Fibroblast of lung (primary cell): ENCODE data around the gene GBP7. TPM values are rescaled to one million over a fixed set of nuclear protein-coding genes. Genes with fewer than 3 reads are reported as not detected.

Experiments used
- DNase-seq, 2 donors: peaks; one replicate each; pipeline versions ENCODE4 v3.0.0 to v3.0.0-alpha.2; 2010; ENCODE audit warnings: low read depth in 2 of 2
- H2AFZ ChIP-seq: 2 replicates; pipeline ENCODE4 v1.5.1; 2012; ENCODE audit warnings: low read length, control low read depth, inconsistent platforms
- H3K27ac ChIP-seq: 2 replicates; pipeline ENCODE4 v1.5.1; 2011; ENCODE audit warnings: low read length, control low read depth; ENCODE audit not compliant: insufficient read depth
- H3K27me3 ChIP-seq: 2 replicates; pipeline ENCODE4 v1.5.1; 2011; ENCODE audit warnings: mild to moderate bottlenecking, low read length; ENCODE audit not compliant: control insufficient read depth, insufficient read depth
- H3K36me3 ChIP-seq: 2 replicates; pipeline ENCODE4 v1.5.1; 2011; ENCODE audit warnings: low read length; ENCODE audit not compliant: control insufficient read depth, insufficient read depth
- H3K4me1 ChIP-seq: 2 replicates; pipeline ENCODE4 v1.5.1; 2011; ENCODE audit warnings: low read length; ENCODE audit not compliant: control insufficient read depth, insufficient read depth; ENCODE audit errors: extremely low read depth
- H3K4me2 ChIP-seq: 2 replicates; pipeline ENCODE4 v1.5.1; 2011; ENCODE audit warnings: low read length, control low read depth; ENCODE audit not compliant: insufficient read depth; ENCODE audit errors: extremely low read depth
- H3K4me3 ChIP-seq, 4 experiments: fragments of 200-600 bp in 1 of 4; sonication (generic) in 1 of 4; replicated peaks in 1 of 4; 2 replicates each; pipeline ENCODE4 v1.5.1; 2011 to 2016; ENCODE audit warnings: low read length in 4 of 4, low read depth in 3 of 4, mild to moderate bottlenecking in 3 of 4, control low read depth in 2 of 4, inconsistent platforms in 1 of 4, mixed read lengths in 1 of 4; ENCODE audit not compliant: insufficient read depth in 1 of 4; ENCODE audit errors: control extremely low read depth in 1 of 4
- H3K79me2 ChIP-seq: 2 replicates; pipeline ENCODE4 v1.5.1; 2012; ENCODE audit warnings: mild to moderate bottlenecking, low read length, inconsistent platforms; ENCODE audit not compliant: control insufficient read depth, insufficient read depth
- H3K9ac ChIP-seq: 2 replicates; pipeline ENCODE4 v1.5.1; 2011; ENCODE audit warnings: mild to moderate bottlenecking, low read length, control low read depth; ENCODE audit not compliant: insufficient read depth
- H3K9me3 ChIP-seq: 2 replicates; pipeline ENCODE4 v1.5.1; 2012; ENCODE audit warnings: low read depth, low read length; ENCODE audit not compliant: control insufficient read depth, insufficient read depth
- H4K20me1 ChIP-seq: 2 replicates; pipeline ENCODE4 v1.5.1; 2011; ENCODE audit warnings: low read length; ENCODE audit not compliant: control insufficient read depth, insufficient read depth; ENCODE audit errors: extremely low read depth
- CTCF ChIP-seq, 2 donors: IDR thresholded peaks in 1 of 2; conservative IDR thresholded peaks in 1 of 2; 1 replicate in 1 of 2; 2 replicates in 1 of 2; pipeline ENCODE4 v1.5.1; 2011 to 2012; ENCODE audit warnings: low read length in 2 of 2, control low read depth in 1 of 2, inconsistent platforms in 1 of 2, low read depth in 1 of 2, mild to moderate bottlenecking in 1 of 2
- EZH2 ChIP-seq: IDR thresholded peaks from 2 replicates; pipeline ENCODE4 v1.5.1; 2012; ENCODE audit warnings: low read length, control low read depth, mild to moderate bottlenecking; ENCODE audit errors: missing control alignments
- polyA plus RNA-seq, 2 donors: library from polyadenylated mRNA; depleted of rRNA in 1 of 2; stranded (reverse) in 1 of 2; unstranded in 1 of 2; fragments of >200 nt; gene quantifications; 2 replicates each; pipeline ENCODE4 v1.2.1, GENCODE V29; 2011 to 2012; ENCODE audit warnings: missing spikeins in 1 of 2
- total RNA-seq: library from RNA; depleted of rRNA; stranded (reverse); fragments of >200 nt; gene quantifications from 2 replicates; pipeline ENCODE4 v1.2.1, GENCODE V29; 2014

GBP7 gene
- total and polyA plus RNA-seq, 2 donors (not counting 1 experiment from before 2014, with no cell fraction given): not detected

DNA sequence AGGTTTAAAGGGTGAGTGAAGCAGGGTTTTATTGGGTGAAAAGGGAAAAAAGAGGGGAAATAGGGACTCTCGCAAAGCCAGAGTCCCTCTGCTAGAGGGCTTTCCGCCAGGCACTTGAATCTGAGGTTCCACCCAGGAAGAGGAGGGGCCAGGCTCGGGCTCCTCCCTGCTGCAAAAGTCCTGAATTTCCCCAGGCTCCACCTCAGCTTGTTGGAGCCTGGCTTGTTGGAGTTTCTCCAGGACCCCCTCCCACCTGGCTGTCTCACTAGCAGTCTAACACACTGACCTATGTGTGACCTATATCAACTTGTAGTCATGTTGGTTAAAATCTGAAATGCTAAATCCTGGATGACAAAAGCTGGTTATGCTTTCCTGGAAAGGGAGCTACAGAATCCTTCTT lies 75.4 kb downstream of the GBP7 start:
- Histone ChIP-seq H3K4me2 (no peak overlapping the region), H2AFZ (no peak overlapping the region), H4K20me1 (no peaks in the 10 kb centered on the region), H3K27ac (no peak overlapping the region), H3K79me2 (no peaks in the 10 kb centered on the region), H3K27me3 (no peaks in the 10 kb centered on the region), H3K9me3 (no peaks in the 10 kb centered on the region), H3K9ac (no peak overlapping the region), H3K4me1 (no peaks in the 10 kb centered on the region), H3K4me3 (no peak overlapping the region), H3K36me3 (no peaks in the 10 kb centered on the region)
- DNase-seq: no peak
- no peak for TF ChIP-seq EZH2
- TF ChIP-seq CTCF (conservative IDR thresholded peaks at IDR 0.05 in 1 of 2, IDR thresholded peaks at IDR 0.05 in 1 of 2; ENCODE audit: low read depth in 1 of 2, low read length in 2 of 2): no peak

GRCh38 chr1:89098857-89099256 lies 76.9 kb downstream of the GBP7 start:
- TF ChIP-seq EZH2 (no peak), CTCF (conservative IDR thresholded peaks at IDR 0.05 in 1 of 2, IDR thresholded peaks at IDR 0.05 in 1 of 2; ENCODE audit: low read depth in 1 of 2, low read length in 2 of 2) (no peak)
- Histone ChIP-seq H3K79me2 (no peaks in the 10 kb centered on the region), H3K36me3 (no peaks in the 10 kb centered on the region), H3K9me3 (no peaks in the 10 kb centered on the region), H2AFZ (no peak overlapping the region), H3K4me1 (no peaks in the 10 kb centered on the region), H3K27ac (no peak overlapping the region), H4K20me1 (no peaks in the 10 kb centered on the region), H3K27me3 (no peaks in the 10 kb centered on the region), H3K4me3 (no peak overlapping the region), H3K9ac (no peak overlapping the region), H3K4me2 (no peak overlapping the region)
- no peak for DNase-seq

DNA sequence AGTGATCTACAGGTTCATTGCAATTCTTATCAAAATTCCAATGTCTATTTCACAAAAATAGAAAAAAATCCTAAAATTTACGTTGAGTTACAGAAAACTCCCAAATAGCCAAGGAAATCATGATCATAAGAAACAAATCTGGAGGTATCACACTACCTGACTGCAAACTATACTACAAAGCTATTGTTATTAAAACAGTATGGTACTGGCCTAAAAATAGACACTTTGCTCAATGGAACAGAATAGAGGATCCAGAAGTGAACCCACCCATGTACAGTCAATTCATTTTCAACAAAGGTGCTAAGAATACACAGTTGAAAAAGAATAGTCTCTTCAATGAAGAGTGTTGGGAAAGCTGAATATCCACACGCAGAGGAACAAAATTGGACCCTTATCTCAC lies 80.1 kb downstream of the GBP7 start:
- Histone ChIP-seq H3K9me3 (no peaks in the 10 kb centered on the region), H3K4me3 (no peak overlapping the region), H4K20me1 (no peaks in the 10 kb centered on the region), H3K27me3 (no peaks in the 10 kb centered on the region), H3K9ac (no peak overlapping the region), H3K4me2 (no peak overlapping the region), H3K4me1 (no peaks in the 10 kb centered on the region), H3K36me3 (no peaks in the 10 kb centered on the region), H3K27ac (no peak overlapping the region), H3K79me2 (no peaks in the 10 kb centered on the region), H2AFZ (no peak overlapping the region)
- DNase-seq: no peak
- TF ChIP-seq EZH2 (no peak), CTCF (conservative IDR thresholded peaks at IDR 0.05 in 1 of 2, IDR thresholded peaks at IDR 0.05 in 1 of 2; ENCODE audit: low read depth in 1 of 2, low read length in 2 of 2) (no peak)
